ENCODE data around the gene CHCHD4. TPM values are rescaled to one million over a fixed set of nuclear protein-coding genes. Genes with fewer than 3 reads are reported as not detected.
A peak's percentile ranks its signal among the peaks of the same experiment; 100 is the strongest.
"Not testable (repeated sequence)": the region's sequence is repeated elsewhere in the genome, so short reads cannot be mapped to it uniquely, and the experiment has no call there.

CHCHD4 gene
- total RNA-seq, 2 donors from 2014 or later, result 11.6 to 27.6 TPM

DNA sequence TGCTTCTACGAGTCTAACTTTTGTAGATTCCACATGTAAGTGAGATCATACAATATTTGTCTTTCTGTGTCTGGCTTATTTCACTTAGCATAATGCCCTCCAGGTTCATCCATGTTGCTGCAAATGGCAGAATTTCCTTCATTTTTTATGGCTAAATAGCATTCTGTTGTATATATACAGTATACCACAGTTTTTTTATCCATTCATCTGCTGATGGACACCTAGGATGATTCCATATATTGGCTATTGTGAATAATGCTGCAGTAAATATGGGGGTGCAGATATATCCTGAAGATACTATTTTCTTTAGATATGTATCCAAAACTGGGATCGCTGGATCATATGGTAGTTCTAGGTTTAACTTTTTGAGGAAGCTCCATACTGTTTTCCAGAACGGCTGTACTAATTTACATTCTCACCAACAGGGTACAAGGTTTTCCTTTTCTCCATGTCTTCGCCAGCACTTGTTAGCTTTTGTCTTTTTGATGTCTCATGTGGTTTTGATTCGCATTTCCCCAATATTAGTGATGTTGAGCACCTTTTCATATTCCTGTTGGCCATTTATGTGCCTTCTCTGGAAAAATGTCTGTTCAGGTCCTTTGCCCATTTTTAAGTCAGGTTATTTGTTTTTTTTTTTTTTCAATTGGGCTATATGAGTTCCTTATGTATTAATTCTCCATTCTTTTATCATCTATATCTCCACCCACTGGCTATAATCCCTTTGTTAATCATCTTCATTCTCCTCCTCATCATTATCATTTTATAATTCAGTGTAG lies 26.9 kb downstream of the CHCHD4 start:
- Mint-ChIP-seq H3K4me3 (no peak overlapping the region), H3K27ac (no peak overlapping the region), H3K4me1 (no peaks in the 10 kb centered on the region), H3K9me3 (peaks cover 4% of the 10 kb centered on the region), H3K36me3 (ENCODE audit: low read depth) (no peaks in the 10 kb centered on the region), H3K27me3 (peaks cover 20% of the 10 kb centered on the region)
- no peak for ATAC-seq (replicated peaks)

GRCh38 chr3:14096742-14097141 lies 27.9 kb downstream of the CHCHD4 start:
- Mint-ChIP-seq H3K27ac (no peak overlapping the region), H3K4me1 (no peaks in the 10 kb centered on the region), H3K27me3 (peaks cover 20% of the 10 kb centered on the region), H3K9me3 (peaks cover 4% of the 10 kb centered on the region), H3K4me3 (no peak overlapping the region), H3K36me3 (ENCODE audit: low read depth) (no peaks in the 10 kb centered on the region)
- no peak for ATAC-seq (replicated peaks)

DNA sequence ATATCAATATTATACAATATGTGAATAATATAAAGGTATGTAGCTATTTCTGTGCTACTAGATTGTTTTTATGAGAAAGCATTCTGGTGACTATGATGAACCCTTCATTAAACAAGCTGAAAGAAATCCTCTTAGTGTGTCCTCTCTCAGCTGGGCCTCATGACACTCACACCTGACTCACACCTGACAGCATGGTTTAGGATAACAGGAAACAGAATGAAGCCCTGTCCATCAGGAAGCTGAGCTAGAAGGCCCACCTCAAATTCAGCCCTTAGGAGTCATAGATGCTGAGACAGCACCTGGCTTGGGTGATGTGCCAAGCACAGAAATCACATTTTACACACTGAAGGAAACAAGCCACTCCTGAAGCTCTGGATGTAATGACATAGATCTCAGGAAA lies 30.8 kb downstream of the CHCHD4 start:
- ATAC-seq (replicated peaks), result no peak
- Mint-ChIP-seq H3K27ac (no peak overlapping the region), H3K9me3 (peaks cover 4% of the 10 kb centered on the region), H3K4me1 (no peaks in the 10 kb centered on the region), H3K36me3 (ENCODE audit: low read depth) (no peaks in the 10 kb centered on the region), H3K4me3 (no peak overlapping the region), H3K27me3 (peaks cover 26% of the 10 kb centered on the region)

DNA sequence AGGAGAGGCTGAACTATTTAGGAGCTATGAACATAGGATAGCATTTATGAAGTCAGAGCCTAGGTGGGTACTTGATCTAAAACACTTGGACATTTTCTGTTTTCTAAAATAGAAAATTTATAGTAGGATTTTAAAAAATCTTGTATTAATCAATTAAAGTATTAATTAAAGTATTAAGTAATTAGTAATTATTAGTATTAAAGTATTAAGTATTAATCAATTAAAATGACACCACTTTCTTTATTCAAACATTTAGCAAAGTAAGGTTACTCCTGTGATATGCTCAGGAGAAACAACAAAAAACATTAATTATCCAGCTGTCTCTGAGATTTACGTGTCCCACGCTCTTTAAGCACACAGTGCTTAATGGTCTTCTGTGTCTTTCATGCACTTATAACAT lies 32.2 kb downstream of the CHCHD4 start:
- Mint-ChIP-seq H3K27me3 (peaks cover 26% of the 10 kb centered on the region), H3K4me3 (no peak overlapping the region), H3K9me3 (peaks cover 13% of the 10 kb centered on the region), H3K36me3 (ENCODE audit: low read depth) (no peaks in the 10 kb centered on the region), H3K27ac (no peak overlapping the region), H3K4me1 (no peaks in the 10 kb centered on the region)
- ATAC-seq (replicated peaks), result no peak

GRCh38 chr3:14091959-14092358 lies 32.7 kb downstream of the CHCHD4 start:
- not testable (repeated sequence) for H3K4me1 Mint-ChIP-seq; ATAC-seq (replicated peaks); H3K27ac Mint-ChIP-seq; H3K4me3 Mint-ChIP-seq; H3K36me3 Mint-ChIP-seq (ENCODE audit: low read depth)
- Mint-ChIP-seq H3K27me3 (peaks cover 23% of the 10 kb centered on the region), H3K9me3 (peaks cover 13% of the 10 kb centered on the region)

DNA sequence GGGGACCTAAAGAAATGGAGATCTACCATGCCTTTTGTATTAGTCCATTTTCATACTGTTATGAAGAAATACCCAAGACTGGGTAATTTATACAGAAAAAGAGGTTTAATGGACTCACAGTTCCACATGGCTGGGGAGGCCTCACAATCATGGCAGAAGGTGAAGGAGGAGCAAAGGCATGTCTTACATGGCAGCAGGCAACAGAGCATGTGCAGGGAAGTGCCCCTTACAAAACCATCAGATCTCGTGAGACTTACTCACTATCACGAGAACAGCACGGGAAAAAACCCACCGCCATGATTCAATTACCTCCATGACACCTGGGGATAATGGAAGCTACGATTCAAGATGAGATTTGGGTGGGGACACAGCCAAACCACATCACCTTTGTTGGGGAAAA lies 37.2 kb downstream of the CHCHD4 start:
- ATAC-seq (replicated peaks); H3K4me3 Mint-ChIP-seq; H3K4me1 Mint-ChIP-seq; H3K36me3 Mint-ChIP-seq (ENCODE audit: low read depth); H3K27ac Mint-ChIP-seq: not testable (repeated sequence)
- peaks cover 17% of the 10 kb centered on the region for H3K27me3 Mint-ChIP-seq
- peaks cover 13% of the 10 kb centered on the region for H3K9me3 Mint-ChIP-seq

- Mint-ChIP-seq H3K27me3 (peaks cover 6% of the 10 kb centered on the region), H3K9me3 (peaks cover 7% of the 10 kb centered on the region), H3K36me3 (ENCODE audit: low read depth) (no peaks in the 10 kb centered on the region), H3K4me1 (peaks cover 5% of the 10 kb centered on the region), H3K4me3 (no peak overlapping the region), H3K27ac (peak overlapping the region; percentile 11)
- ATAC-seq (replicated peaks), result peak; percentile 94
Observed at GRCh38 chr3:14082108-14082657, 42.5 kb downstream of the CHCHD4 start.

GRCh38 chr3:14077310-14077709 lies 47.4 kb downstream of the CHCHD4 start:
- Mint-ChIP-seq H3K9me3 (peaks cover 7% of the 10 kb centered on the region), H3K36me3 (ENCODE audit: low read depth) (no peaks in the 10 kb centered on the region), H3K4me3 (no peak overlapping the region), H3K27ac (no peak overlapping the region), H3K27me3 (peaks cover 6% of the 10 kb centered on the region), H3K4me1 (peaks cover 3% of the 10 kb centered on the region)
- ATAC-seq (replicated peaks), result peak; percentile 72

- not testable (repeated sequence) for H3K27ac Mint-ChIP-seq; H3K9me3 Mint-ChIP-seq; H3K4me1 Mint-ChIP-seq; ATAC-seq (replicated peaks); H3K4me3 Mint-ChIP-seq; H3K36me3 Mint-ChIP-seq (ENCODE audit: low read depth)
- peaks cover 10% of the 10 kb centered on the region for H3K27me3 Mint-ChIP-seq
Observed at GRCh38 chr3:14075233-14075632, 49.4 kb downstream of the CHCHD4 start.

DNA sequence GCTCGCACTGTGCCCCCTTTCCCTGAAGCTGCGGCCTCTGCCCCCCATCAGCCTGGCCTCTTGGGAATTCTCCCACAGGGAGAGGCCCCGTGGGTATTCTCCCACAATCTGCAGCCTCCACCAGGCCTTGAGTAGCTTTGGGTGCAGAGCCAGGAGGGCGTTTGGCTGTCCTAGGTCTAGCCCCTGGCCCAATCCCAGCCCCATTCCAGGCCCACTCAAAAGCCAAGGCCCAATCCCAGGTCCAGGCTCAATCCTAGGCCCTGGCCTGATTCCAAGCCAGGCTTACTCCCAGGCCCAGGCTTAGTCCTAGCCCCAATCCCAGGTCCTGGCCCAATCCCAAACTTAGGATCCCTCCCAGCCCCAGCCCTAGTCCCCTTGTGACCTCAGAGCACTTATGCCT lies 59.8 kb downstream of the CHCHD4 start:
- H3K4me1 Mint-ChIP-seq, result no peaks in the 10 kb centered on the region
- ATAC-seq (replicated peaks), result no peak
- H3K36me3 Mint-ChIP-seq (ENCODE audit: low read depth), result no peaks in the 10 kb centered on the region
- H3K4me3 Mint-ChIP-seq, result no peak overlapping the region
- peaks cover 9% of the 10 kb centered on the region for H3K27me3 Mint-ChIP-seq
- no peaks in the 10 kb centered on the region for H3K9me3 Mint-ChIP-seq
- H3K27ac Mint-ChIP-seq, result no peak overlapping the region

GRCh38 chr3:14063152-14063551 lies 61.5 kb downstream of the CHCHD4 start:
- peaks cover 9% of the 10 kb centered on the region for H3K27me3 Mint-ChIP-seq
- no peaks in the 10 kb centered on the region for H3K4me1 Mint-ChIP-seq
- no peak overlapping the region for H3K4me3 Mint-ChIP-seq
- no peaks in the 10 kb centered on the region for H3K9me3 Mint-ChIP-seq
- H3K36me3 Mint-ChIP-seq (ENCODE audit: low read depth), result no peaks in the 10 kb centered on the region
- ATAC-seq (replicated peaks), result no peak
- H3K27ac Mint-ChIP-seq, result no peak overlapping the region

Other genes with a start within 250 kb of the CHCHD4 start
- gene WNT7A, start 244.8 kb downstream of the CHCHD4 start, total RNA-seq, result under 1 TPM; 0.11 to 0.29 TPM
- gene TMEM43, start 182 bp upstream of the CHCHD4 start, total RNA-seq, result 10 to 100 TPM; 42.1 to 44.5 TPM
- gene XPC, start 53.7 kb upstream of the CHCHD4 start, total RNA-seq, result 10 to 100 TPM; 31.9 to 39.7 TPM
- 10 to 100 TPM; 15.6 to 20.6 TPM for gene LSM3, start 53.9 kb upstream of the CHCHD4 start, total RNA-seq